HUES64 (cell line): ENCODE results near the gene PAMR1.

Source experiments
- H3K27ac ChIP-seq: 2 replicates; pipeline ENCODE4 v1.7.0; 2013; ENCODE audit warnings: low read depth, low read length, inconsistent platforms
- H3K27me3 ChIP-seq: 2 replicates; pipeline ENCODE4 v1.6.1; 2013; ENCODE audit warnings: mild to moderate bottlenecking, low read length; ENCODE audit not compliant: insufficient read depth
- H3K36me3 ChIP-seq: 2 replicates; pipeline ENCODE4 v1.6.1; 2013; ENCODE audit warnings: mild to moderate bottlenecking, low read length; ENCODE audit not compliant: insufficient read depth
- H3K4me1 ChIP-seq: 2 replicates; pipeline ENCODE4 v1.6.1; 2013; ENCODE audit warnings: mild to moderate bottlenecking, low read length, moderate library complexity; ENCODE audit not compliant: insufficient read depth
- H3K4me3 ChIP-seq: 2 replicates; pipeline ENCODE4 v1.5.1; 2013; ENCODE audit warnings: mild to moderate bottlenecking, low read length, moderate library complexity
- H3K9ac ChIP-seq: 2 replicates; pipeline ENCODE4 v1.6.1; 2013; ENCODE audit warnings: mild to moderate bottlenecking, low read depth, low read length
- H3K9me3 ChIP-seq: 2 replicates; pipeline ENCODE4 v1.6.1; 2013; ENCODE audit warnings: low read depth, low read length; ENCODE audit not compliant: insufficient read depth
- WGBS: fragments of 150-250, 120-280 bp; methylation state at CpG from one replicate; pipeline ENCODE4 v1.1.7; 2013; ENCODE audit warnings: missing lambda C conversion rate; 5-methylcytosine and 5-hydroxymethylcytosine counted together

PAMR1 gene

DNA sequence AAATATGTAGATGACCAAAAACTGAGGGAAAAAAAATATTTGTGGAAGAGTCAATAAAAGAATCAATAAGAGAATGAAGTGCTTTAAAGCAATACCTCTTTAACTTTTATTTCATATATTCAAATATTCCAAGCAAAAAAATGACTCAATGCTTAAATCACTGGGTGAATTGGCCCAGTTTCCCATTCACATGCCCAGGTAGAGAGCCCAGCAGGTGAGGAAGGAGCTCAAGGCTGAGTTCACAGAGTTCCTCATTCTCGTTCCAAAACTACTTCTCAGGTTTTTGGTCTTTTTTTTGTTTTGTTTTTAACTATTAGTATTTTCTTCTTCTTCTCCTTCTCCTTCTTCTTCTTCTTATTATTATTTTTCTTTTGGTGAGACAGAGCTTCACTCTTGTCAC, 136.3 kb downstream of the PAMR1 start:
- Histone ChIP-seq H3K36me3 (no peaks in the 10 kb centered on the region), H3K27me3 (no peaks in the 10 kb centered on the region), H3K4me1 (0 out of 2 replicates have a peak, but pooled peaks cover 5% of the 10 kb centered on the region), H3K9ac (no peak overlapping the region), H3K9me3 (no peaks in the 10 kb centered on the region), H3K27ac (no peak overlapping the region), H3K4me3 (no peak overlapping the region)
- no CpG with 5 or more reads among the region's 1 CpG for WGBS

DNA sequence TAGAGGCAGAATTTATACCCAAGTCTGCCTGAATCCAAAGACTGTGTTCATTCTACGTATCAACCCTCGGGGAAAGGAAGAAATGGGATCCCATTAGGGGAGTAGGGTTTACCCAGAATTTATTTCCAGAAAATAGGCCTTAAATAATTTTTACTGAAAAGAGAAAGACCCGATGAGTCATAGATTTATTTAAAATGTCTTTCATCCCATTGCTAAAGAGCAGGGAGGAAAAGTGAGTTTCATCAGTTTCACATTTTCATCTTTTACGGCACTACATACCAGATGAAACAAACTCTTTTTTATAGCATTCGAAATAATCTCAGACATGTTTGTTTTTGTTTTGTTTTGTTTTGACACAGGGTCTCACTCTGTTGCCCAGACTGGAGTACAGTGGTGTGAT, 137.4 kb downstream of the PAMR1 start:
- no peak overlapping the region for H3K4me3 ChIP-seq
- H3K27ac ChIP-seq, result no peak overlapping the region
- H3K9ac ChIP-seq, result no peak overlapping the region
- no peaks in the 10 kb centered on the region for H3K27me3 ChIP-seq
- no peaks in the 10 kb centered on the region for H3K9me3 ChIP-seq
- H3K4me1 ChIP-seq, result 0 out of 2 replicates have a peak, but pooled peaks cover 5% of the 10 kb centered on the region
- no peaks in the 10 kb centered on the region for H3K36me3 ChIP-seq
- 95% methylated on average over 4 of the region's 5 CpGs for WGBS

DNA sequence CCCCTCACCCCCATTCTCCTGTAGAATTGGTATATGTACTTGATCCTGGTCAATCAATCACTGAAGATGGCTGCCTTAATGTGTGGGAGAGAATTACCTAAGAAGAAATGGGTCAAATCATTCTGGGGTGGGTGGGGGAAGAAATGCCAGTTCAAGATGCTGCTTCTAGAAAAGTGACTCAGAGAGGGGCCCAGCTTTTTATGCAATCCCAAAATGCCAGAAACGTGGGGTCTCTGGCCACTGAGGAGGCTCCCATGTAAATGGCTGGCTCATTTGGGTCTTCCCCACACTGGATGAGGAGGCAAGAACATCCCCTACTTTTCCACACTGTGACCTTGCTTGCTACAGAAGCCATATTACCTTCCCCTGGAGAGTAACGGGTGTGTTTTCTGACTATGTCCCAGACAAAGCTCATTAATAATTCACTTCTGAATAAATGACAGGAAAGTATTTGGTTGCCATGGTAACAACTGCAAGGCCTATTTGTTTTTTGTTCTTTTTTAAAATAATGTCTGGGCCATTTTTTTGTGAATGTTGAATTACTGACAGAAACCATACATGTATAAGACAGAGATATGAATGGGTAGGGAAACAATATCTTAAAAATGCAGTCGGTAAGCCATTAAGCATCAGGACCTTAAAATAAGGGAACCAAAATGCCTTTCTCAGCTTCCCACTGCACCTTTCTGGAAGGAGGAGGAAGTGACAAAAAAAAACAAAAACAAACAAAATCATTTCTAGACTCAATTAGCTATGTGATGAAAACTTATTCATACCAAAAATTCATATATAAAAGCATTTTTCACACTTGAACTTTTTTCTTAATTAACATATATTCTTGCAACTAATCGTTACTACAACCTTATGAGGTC, 138.1 kb downstream of the PAMR1 start:
- H3K27me3 ChIP-seq, result no peaks in the 10 kb centered on the region
- H3K36me3 ChIP-seq, result no peaks in the 10 kb centered on the region
- no peak overlapping the region for H3K9ac ChIP-seq
- 0 out of 2 replicates have a peak, but pooled peaks cover under 1% of the 10 kb centered on the region for H3K4me1 ChIP-seq
- no peaks in the 10 kb centered on the region for H3K9me3 ChIP-seq
- H3K27ac ChIP-seq, result no peak overlapping the region
- WGBS, result 92% methylated on average over 4 of the region's 4 CpGs
- H3K4me3 ChIP-seq, result no peak overlapping the region

DNA sequence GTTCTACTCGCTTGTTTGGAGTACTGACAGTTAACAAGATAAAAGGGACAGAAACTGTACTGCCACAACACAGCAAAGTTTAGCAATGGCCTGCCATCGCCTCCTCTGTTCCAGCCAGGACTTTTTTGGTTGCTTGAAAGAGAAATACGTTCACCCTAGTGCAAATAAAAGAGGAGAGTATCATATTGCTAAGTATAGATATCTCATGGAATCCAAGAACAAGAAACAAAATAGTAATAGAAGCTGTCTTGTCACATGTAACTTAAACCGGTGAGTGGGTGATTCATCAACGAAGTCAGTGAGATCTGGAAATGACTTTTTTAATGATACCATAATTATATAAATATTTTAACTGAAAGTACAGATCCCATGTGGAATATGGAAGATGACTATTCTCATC, 141.5 kb downstream of the PAMR1 start:
- Histone ChIP-seq H3K4me1 (no peaks in the 10 kb centered on the region), H3K27ac (no peak overlapping the region), H3K36me3 (no peaks in the 10 kb centered on the region), H3K27me3 (no peaks in the 10 kb centered on the region), H3K4me3 (no peak overlapping the region), H3K9ac (no peak overlapping the region), H3K9me3 (no peaks in the 10 kb centered on the region)
- WGBS, result 94% methylated on average over 3 of the region's 5 CpGs
